GM11168 (cell line): Measurements from ENCODE around the gene PRKCH.

Experiments used
- in situ Hi-C: fragments of 300-500 bp; cut with MboI; formaldehyde crosslinking; loops from one replicate; pipeline ENCODE4 v1.12.0; 2022; ENCODE audit warnings: low sequenced_read_pairs; ENCODE audit not compliant: unreplicated experiment

The PRKCH gene

DNA sequence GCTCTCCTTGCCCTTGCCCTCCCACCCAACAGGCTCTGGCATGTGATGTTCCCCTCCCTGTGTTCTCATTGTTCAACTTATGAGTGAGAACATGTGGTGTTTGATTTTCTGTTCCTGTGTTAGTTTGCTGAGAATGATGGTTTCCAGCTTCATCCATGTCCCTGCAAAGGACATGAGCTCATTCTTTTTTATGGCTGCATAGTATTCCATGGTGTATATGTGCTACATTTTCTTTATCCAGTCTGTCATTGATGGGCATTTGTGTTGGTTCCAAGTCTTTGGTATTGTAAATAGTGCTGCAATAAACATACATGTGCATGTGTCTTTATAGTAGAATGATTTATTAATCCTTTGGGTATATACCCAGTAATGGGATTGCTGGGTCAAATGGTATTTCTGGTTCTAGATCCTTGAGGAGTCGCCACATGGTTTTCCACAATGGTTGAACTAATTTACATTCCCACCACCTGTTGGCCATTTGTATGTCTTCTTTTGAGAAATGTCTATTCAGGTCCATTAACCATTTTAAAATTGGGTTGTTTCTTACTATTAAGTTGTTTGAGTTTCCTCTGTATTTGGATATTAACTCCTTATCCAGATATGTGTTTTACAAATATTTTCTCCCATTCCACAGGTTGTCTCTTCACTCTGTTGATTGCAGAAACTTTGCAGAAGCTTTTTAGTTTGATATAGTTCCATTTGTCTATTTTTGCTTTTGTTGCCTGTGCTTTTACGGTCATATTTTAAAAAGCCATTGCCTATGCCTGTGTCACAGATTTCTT, 143.4 kb downstream of the PRKCH start:
- in situ Hi-C loops: loop anchor here (25.0 kb wide), 1 partner anchor 273 kb away; no protein-coding TSS in a partner anchor

DNA sequence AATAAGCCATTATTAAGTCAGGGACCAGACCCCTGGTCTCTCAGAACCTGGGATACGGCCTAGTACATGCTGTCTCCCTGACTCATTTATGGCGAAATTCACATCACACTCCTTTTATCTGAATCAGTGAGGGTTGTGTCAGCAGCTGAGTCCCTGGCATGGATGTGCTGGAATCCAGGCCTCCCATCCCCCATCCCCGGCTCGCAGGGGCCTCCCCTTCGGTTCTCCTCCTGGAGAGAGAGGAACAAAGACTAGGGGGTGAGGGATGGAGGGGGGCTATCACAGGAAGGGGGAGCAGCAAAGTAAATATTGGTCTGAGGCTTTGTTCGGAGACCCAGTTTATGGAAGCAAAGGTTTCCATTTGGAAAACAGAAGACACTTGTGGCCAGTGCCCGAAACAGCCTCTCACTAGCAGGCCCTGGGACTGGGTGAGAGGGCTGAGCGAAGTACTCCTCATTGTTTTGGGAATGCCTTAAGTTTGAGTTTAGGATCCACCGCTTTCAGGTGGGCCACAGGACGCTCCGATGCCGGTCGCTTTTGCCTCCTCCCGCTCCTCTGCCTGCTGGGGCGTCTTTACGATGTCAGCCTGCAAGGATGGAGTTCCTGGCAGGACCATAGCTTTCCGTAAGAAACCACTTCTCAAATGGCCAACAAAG, 145.0 kb downstream of the PRKCH start:
- in situ Hi-C loops: loop anchor here (25.0 kb wide), 1 partner anchor 271 kb away; no protein-coding TSS in a partner anchor

DNA sequence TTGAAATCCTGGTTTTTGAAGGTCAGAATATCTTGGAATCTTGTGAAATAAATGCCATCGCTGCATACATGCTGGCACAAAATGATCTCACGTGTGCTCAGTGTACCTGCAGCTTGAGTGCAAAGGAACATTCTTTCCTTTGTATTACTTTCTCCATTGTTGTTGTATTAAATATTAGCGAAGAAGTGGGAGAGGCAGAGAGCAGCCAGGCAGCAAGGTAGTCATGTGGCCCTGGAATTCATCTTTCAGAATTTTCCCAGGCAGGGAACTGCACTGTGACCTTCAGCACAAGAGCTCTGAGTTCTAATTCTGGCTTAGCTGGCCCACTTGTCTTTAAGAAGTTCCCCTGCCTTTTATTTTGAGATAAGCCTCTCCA, 145.5 kb downstream of the PRKCH start:
- in situ Hi-C loops: loop anchor here (25.0 kb wide), 1 partner anchor 270 kb away; no protein-coding TSS in a partner anchor

DNA sequence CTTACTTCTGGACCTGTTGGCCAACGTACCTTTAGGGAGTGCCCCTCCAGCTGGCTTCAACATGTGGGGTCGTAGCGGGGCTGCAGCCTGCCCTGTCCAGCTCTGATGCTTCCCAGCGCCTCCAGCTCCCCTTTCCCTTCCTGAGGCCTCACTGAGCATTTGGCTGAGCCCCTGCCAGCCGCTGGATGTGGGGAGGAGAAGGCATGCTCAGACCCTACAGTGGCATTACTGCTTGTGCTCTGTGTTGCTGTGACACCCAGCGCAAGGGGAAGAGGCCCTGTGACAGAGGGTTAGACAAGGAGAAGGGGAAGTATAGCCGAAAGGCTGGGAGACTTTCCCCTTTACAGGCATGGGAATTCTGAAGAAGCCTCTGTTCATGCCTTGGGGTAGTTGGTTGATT, 145.9 kb downstream of the PRKCH start:
- in situ Hi-C loops: loop anchor here (25.0 kb wide), 1 partner anchor 270 kb away; no protein-coding TSS in a partner anchor

DNA sequence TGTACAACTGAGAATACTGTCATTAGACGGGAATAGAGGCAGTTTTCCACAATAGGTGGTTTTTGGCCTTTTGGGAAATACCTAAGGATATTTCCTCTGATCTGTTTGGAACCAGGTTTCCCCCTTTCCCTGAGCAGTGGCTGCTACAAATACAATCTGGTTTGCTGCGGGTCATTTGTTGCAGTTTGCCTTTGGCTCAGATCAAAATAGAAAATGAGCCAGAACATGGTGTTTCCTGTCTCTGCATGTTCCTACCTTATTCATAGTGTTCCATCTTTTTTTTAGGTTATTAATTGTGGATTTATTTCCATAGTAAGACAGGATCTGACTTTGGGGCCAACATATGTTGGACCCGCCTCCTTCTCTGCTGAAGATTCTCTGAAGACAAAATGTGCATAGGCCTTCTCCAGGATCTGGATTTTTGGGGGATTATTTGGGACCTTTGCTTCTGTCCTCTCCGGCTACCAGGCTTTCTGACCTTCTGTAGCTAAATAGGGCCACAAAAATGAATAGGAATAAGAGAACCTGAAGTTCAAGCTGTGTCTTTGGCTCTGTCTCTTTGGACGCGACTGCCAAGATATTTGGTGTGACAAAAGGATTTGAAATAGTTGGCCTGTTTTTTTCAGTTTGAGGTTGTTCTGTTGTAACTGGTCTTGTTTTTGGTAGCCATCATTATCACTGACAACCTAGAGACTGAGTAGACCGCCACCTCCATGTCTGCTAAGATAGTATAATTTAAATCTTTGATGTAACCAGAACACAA, 146.9 kb downstream of the PRKCH start:
- in situ Hi-C loops: loop anchor here (25.0 kb wide), 1 partner anchor 269 kb away; no protein-coding TSS in a partner anchor

DNA sequence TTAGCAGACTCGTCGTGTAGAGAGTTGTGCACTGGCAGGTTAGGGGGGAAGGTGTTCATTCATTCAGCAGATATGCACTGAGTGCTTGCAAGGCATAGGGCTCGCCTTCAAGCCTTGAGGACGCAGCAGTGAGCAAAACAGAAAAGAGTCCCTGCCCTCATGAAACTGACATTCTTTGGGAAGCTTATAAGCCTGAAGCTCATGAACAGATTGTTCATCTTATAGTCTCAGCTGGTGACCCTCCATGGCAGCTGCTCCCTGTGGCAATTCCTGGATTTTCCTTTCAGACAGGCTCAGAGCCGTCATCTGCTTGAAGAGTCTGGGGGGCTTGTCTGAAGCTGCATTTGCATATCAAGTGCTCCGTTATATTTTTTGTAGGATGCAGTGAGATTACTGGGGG, 148.4 kb downstream of the PRKCH start:
- in situ Hi-C loops: loop anchor here (25.0 kb wide), 1 partner anchor 268 kb away; no protein-coding TSS in a partner anchor

DNA sequence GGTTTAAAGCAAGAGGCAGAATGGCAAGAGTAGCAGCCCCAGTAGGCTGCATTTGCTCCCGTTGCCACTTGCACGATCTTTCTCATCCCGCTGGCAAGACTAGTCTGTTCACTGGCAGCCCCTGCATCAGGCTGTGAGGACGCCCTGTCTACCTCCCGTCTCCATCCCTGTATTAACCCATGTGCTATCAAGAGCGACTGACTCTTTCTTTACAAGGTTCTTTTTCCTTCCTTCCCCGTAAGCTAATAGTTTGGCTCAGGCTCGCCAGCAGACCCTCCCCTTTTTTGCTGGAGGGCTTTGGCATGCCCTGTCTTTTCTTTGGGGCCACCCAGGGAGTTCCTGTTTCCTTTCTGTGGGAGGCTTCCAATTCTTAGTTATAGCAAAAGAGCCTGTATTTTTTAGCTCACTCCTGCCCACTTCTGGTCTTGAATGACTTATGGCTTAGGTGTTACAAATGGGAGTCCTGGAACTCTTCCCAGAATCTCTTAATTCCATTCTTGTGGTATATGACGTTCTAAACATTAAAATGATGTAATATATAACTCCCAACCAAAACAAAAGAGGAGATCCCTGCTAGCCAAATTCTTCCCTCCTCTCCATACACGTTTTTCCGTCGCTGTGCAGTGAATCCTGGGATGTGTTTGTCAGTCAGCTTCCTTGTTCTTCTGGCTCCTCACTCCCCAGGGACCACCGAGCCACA, 149.0 kb downstream of the PRKCH start:
- in situ Hi-C loops: loop anchor here (25.0 kb wide), 1 partner anchor 267 kb away; no protein-coding TSS in a partner anchor

DNA sequence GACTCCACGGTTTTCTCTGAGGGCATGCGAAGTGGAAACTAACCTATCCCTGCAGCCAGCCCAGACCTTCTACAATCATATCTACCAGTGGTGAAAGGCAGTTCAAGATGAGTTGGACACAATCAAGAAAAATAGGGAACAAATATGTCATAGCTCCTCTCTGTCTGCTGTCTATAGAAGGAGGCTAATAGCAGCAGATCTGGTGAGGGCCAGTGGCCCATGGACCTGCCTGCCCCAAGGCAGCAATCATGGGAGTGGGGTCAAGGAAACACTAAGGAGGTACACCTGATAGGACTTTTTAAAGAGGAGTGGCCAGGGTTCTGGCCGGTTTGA, 149.5 kb downstream of the PRKCH start:
- in situ Hi-C loops: loop anchor here (25.0 kb wide), 1 partner anchor 266 kb away; no protein-coding TSS in a partner anchor

DNA sequence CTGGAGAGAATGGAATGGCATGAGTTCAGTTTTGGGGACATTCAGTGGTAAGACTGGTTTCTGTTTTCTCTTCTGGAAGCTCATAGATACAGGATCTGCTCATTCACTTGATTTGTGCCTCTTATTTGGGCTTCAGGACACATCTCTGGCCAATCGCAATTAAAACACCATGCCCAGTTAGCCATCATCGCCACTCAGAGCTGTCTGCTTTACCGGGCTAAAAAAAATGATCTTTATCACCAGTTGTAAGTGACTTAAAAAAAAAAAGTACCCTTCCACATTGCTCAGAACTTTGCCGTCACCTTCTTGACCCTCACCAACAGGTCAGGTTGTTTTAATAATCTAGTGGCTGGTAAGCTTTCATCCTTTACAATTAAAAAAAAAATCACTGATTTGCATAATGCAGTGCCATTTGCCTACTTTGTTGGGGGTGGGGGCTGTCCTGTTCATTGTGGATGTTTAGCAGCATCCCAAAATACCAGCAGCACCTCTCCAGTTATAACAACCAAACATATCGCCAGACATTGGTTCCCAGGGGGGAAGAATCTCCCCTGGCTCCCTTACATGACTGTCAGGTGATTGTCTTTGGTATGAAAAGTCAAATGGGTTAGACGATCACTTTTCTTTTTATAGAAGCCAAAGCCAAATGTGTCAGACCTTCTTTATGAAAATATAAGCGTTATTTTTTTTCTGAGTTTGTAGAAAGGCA, 150.1 kb downstream of the PRKCH start:
- in situ Hi-C loops: loop anchor here (25.0 kb wide), 1 partner anchor 266 kb away; no protein-coding TSS in a partner anchor

DNA sequence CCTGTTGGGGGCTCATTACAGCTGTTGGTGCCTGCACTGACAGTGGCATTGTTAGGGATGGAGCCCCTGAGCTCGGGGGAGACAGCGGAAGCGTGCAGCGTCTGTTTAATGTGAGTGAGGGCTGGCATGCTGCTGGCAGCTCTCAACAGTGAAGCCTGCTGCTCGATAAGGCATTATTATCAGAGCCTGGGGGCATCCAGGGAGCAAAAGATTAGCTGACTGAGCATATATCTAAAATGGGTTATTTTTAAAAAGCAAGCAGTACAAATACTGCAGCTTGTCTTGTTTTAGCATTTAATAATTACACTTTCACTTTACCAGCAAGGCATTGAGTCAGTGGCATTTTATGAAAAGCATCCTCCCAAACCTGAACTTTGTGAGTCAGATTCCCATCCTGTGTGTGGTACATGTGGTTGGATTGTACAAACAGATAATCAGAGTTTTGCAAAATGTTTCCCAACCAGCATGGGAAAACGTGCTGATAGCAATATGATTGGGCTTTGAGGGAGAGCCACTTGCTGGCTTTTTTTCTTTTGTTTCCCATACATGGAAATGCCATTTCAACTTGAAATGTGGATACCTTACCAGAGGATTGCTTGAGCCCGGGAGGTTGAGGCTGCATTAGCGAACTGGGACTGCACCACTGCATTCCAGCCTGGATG, 150.8 kb downstream of the PRKCH start:
- in situ Hi-C loops: loop anchor here (25.0 kb wide), 1 partner anchor 265 kb away; no protein-coding TSS in a partner anchor

DNA sequence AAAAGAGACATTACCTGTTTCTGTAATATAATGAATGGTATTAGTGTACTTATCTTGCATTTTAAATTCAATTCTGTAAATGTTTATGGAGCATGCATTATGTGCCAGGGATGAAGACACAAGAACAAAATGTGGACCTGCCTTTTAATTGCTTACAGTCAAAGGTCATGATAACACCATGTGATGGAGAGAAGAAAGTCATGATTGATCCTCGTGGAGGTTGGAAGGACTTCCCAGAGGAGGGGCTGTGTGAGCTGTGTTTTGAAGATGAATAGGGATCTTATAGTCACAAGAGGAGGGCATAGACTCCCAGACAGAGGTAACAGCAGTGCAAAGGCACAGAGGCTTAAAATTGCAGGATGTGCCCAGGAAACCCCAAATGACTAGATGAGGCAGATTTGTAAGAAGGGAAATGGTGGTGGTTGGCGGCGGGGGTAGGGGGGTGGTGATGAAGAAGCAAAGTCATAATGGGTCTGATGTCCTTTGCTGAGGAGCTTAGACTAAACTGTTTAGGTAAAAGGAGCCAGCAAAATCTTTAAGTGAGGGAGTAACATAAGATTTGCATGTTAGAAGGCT, 151.5 kb downstream of the PRKCH start:
- in situ Hi-C loops: loop anchor here (25.0 kb wide), 1 partner anchor 264 kb away; no protein-coding TSS in a partner anchor

DNA sequence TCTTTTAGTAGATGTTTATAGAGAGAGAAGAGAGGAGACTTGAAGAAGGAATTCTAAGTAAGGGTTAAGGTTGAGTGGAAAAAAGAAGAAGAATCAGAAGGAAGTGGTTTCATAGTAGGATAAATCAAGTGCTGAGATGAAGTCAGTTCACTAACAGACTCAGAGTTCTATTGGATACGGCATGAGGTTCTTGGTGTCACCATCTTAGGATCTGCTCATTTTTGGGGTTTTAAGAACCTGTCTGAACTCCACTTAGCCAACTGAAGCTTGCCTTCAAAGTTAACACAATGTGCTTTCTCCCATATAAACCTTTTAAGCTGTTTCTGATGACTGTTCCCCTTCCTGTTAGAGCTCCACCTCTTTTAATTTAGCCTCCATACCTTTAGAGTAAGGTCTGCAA, 152.6 kb downstream of the PRKCH start:
- in situ Hi-C loops: loop anchor here (25.0 kb wide), 1 partner anchor 263 kb away; no protein-coding TSS in a partner anchor

DNA sequence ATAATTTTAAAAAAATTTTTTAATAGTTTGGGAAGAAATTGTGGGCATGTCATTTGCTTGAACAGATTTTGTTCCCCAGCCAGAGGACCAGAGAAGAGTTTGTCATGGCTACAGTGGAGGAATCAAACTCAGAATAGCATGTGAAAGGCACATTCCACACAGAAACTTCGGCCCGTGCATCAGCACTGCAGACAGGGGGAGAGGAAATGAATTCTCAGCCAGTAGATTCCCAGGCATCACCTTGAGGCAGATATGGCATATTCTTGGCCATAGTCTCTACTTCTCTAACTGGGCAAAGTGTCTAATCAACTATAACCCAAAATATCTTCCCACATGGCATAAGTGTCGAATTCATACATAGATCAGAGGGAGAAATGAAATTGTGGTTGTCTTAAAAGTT, 153.3 kb downstream of the PRKCH start:
- in situ Hi-C loops: loop anchor here (25.0 kb wide), 1 partner anchor 263 kb away; no protein-coding TSS in a partner anchor

DNA sequence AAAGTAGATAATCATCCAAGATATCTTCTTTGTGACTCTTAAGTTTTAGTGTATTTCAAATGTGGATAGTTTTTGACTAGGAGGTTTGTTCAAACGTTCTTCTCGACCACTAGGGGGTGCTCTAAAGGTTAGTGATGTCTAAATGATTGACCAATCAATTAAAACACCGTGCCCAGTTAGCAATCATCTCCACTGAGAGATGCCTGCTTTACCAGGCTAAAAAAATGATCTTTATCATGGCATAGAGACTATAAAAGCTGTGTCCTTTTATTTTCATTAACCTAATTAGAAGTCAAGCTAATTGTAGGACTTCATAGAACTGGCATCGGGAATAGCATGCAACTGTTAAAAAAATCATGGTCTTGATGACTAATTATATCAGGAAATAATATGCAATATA, 153.9 kb downstream of the PRKCH start:
- in situ Hi-C loops: no loop called here

DNA sequence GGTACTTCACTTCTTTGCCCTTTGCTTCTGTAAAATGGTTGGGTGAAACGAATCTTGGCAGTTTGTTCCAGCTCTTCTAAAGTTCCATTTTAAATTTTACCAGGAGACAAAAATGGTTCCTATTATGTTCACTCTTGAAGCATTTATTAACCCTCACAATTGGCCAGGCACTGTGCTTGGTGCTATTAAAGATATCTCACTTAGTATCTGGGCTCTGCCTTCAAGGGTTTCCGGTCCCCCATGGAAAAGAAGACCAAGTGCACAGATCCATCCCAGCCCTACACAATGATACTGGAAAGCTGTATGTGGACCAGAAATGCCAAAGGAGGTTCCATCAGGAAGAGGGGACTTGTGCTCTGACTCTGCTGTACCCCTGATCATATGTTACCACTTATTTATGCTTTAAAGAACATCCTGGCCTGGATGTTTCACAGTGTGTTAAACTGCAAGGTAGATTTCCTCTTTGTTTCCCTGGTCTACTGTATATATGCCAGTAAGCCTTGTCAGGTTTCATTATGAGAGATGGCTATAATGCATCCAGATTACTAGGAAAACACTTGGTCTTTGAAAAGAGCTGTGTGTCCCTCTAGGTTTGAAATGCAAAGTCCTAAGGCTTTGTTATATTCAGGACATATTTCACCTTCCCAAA, 154.8 kb downstream of the PRKCH start:
- in situ Hi-C loops: no loop called here

DNA sequence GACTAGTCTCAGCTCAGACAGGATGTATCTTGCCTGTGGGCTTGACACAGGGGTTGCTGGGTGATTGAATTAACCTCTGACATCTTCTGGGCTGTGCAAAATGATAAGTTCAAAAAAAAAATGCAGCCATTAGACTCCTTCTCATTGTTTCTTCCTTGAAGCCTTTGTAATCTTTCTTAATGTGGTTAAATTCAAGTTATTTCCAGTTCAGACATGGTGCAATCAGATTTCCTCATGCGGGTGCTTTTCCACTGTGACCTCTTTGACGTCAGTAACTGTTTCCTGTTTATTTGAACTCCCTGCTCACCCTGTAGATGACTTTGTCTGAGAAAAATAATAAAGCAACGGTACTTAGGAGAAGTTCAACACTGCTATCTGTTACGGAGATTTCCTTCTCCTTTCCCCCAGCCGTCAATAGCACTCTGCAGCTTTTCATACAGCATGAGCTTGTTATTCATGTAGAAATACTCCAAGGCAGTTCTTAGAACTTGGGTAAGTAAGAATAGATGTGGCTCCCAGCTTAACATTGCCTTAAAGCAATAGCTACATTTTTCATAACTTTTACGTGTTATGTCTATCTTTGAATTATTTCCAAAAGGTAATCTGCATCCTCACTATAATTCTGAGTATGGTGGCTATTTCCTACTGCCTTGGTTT, 155.5 kb downstream of the PRKCH start:
- in situ Hi-C loops: no loop called here

DNA sequence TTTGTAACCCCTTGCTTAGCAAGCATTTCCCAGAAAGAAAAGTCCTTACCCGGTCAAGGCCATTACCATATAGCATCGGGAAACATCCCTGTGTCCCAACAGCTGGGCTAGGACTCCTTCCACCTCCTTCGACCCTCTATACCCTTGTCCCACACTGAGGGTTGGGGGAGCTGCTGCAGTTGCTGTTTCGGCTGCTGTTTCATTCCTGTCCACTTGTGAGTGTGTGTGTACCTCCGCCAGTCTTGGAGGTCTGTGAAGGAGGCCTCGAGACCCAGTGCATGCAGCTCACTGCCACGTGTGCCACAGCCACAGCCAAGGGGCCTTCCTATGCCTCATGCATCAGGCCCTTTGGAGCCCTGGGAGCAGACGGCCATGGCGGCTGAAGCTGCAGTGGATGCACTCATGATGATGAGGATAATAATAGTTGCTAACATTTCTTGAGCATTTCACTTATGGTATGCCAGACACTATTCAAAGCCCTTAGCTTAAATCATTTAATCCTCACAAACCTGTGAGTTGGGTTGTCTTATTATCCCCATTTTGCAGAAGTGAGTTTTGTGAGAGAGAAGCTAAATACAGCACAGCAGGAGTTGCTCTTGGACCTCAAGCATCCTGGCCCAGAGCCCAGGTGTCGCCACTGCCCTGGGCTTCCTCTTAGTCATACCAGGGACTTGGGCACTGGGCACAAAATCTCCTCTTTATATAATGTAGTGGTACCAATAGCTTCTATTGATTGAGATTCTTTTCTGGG, 156.5 kb downstream of the PRKCH start:
- in situ Hi-C loops: no loop called here
